Peyer's patch (tissue), 4 donors: ENCODE measurements around the gene MDM4. TPM values are rescaled to one million over a fixed set of nuclear protein-coding genes. Genes with fewer than 3 reads are reported as not detected.
A peak's percentile ranks its signal among the peaks of the same experiment; 100 is the strongest.
"Not testable (repeated sequence)": the region's sequence is repeated elsewhere in the genome, so short reads cannot be mapped to it uniquely, and the experiment has no call there.

ENCODE experiments used
- DNase-seq, 3 donors: peaks; one replicate each; pipeline ENCODE4 v3.0.0-alpha.2; 2017 to 2019
- H3K27ac ChIP-seq, 4 donors: fragments of 200-600 bp; sonication (generic); one replicate each; pipeline ENCODE4 v1.5.1; 2016 to 2019
- H3K27me3 ChIP-seq, 2 donors: fragments of 200-600 bp; sonication (generic); one replicate each; pipeline ENCODE4 v1.5.1; 2019
- H3K36me3 ChIP-seq, 3 donors: fragments of 200-600 bp; sonication (generic); one replicate each; pipeline ENCODE4 v1.5.1; 2016 to 2019
- H3K4me1 ChIP-seq, 4 donors: fragments of 200-600 bp; sonication (generic); one replicate each; pipeline ENCODE4 v1.5.1; 2016 to 2019
- H3K4me3 ChIP-seq, 4 donors: fragments of 200-600 bp; sonication (generic); 1 replicate in 3 of 4; 2 replicates in 1 of 4; pipeline ENCODE4 v1.5.1; 2016 to 2019; ENCODE audit warnings: mild to moderate bottlenecking in 1 of 4
- H3K9me3 ChIP-seq, 4 donors: fragments of 200-600 bp; sonication (generic); one replicate each; pipeline ENCODE4 v1.5.1; 2016 to 2019; ENCODE audit warnings: mild to moderate bottlenecking in 1 of 4
- CTCF ChIP-seq, 6 experiments: fragments of 450-650 bp in 4 of 6; fragments of 200-600 bp in 2 of 6; sonication (generic) in 1 of 6; IDR thresholded peaks; one replicate each; pipeline ENCODE4 v1.5.1; 2017 to 2019; ENCODE audit warnings: antibody characterized with exemption in 6 of 6, mild to moderate bottlenecking in 3 of 6, moderate library complexity in 1 of 6
- POLR2A ChIP-seq, 2 donors: fragments of 450-650 bp; IDR thresholded peaks; one replicate each; pipeline ENCODE4 v1.5.1; 2017; ENCODE audit warnings: antibody characterized with exemption in 2 of 2, mild to moderate bottlenecking in 2 of 2, moderate library complexity in 2 of 2
- total RNA-seq, 4 donors: library from RNA; depleted of rRNA; stranded (reverse); fragments of >200 nt; gene quantifications; one replicate each; pipeline ENCODE4 v1.1.0, GENCODE V29; 2016

The MDM4 gene
- total RNA-seq, 4 donors from 2014 or later = 83.0 to 227 (median 125) TPM

- Histone ChIP-seq H3K9me3 (no peaks in the 10 kb centered on the region), H3K27me3 (no peaks in the 10 kb centered on the region), H3K4me1 (peaks cover 0 to 17% (median 11%) of the 10 kb centered on the region in 4 donors), H3K36me3 (peaks cover 0 to 7% (median 0%) of the 10 kb centered on the region in 3 donors), H3K27ac (no peak overlapping the region), H3K4me3 (no peak overlapping the region)
- no peak for DNase-seq
- TF ChIP-seq CTCF (IDR thresholded peaks at IDR 0.05) = no peak
- no peak for TF ChIP-seq POLR2A (IDR thresholded peaks at IDR 0.05)
Observed at GRCh38 chr1:204514828-204515227, 1.4 kb upstream of the MDM4 start.

- peak overlapping the region; percentile 56 to 98 (median 94) for H3K27ac ChIP-seq
- peak overlapping the region; percentile 61 to 85 (median 76) for H3K4me3 ChIP-seq
Observed at GRCh38 chr1:204517382-204517781, 1.2 kb downstream of the MDM4 start.

GRCh38 chr1:204520834-204521709, 4.9 kb downstream of the MDM4 start:
- no peak for TF ChIP-seq POLR2A (IDR thresholded peaks at IDR 0.05)
- TF ChIP-seq CTCF (IDR thresholded peaks at IDR 0.05) = peak in 1 of 6 experiments; percentile 2
- Histone ChIP-seq H3K4me1 (peaks cover 0 to 19% (median 17%) of the 10 kb centered on the region in 4 donors), H3K4me3 (peak overlapping the region in 1 of 4 donors; percentile 9), H3K9me3 (peaks cover 0 to 3% (median 1%) of the 10 kb centered on the region in 4 donors), H3K36me3 (peaks cover 0 to 24% (median 0%) of the 10 kb centered on the region in 3 donors), H3K27ac (peak overlapping the region in 3 of 4 donors; percentile 55 to 95 (median 78)), H3K27me3 (no peaks in the 10 kb centered on the region)
- peak in 2 of 3 donors; percentile 81 to 88 for DNase-seq

More at GRCh38 chr1:204517382-204517781, 1.2 kb downstream of the MDM4 start:
- not testable (repeated sequence) for DNase-seq, H3K36me3 ChIP-seq, H3K27me3 ChIP-seq, H3K9me3 ChIP-seq
- peaks cover 0 to 27% (median 17%) of the 10 kb centered on the region in 4 donors for H3K4me1 ChIP-seq

- H3K4me3 ChIP-seq, DNase-seq, H3K9me3 ChIP-seq, H3K27me3 ChIP-seq: not testable (repeated sequence)
- Histone ChIP-seq H3K36me3 (peaks cover 0 to 33% (median 0%) of the 10 kb centered on the region in 3 donors), H3K27ac (peak overlapping the region; percentile 16 to 95 (median 70)), H3K4me1 (peaks cover 0 to 19% (median 17%) of the 10 kb centered on the region in 4 donors)
Observed at GRCh38 chr1:204521941-204522521, 5.8 kb downstream of the MDM4 start.

- Histone ChIP-seq H3K9me3 (peaks cover 0 to 3% (median 1%) of the 10 kb centered on the region in 4 donors), H3K27me3 (no peaks in the 10 kb centered on the region), H3K4me3 (no peak overlapping the region), H3K4me1 (peaks cover 0 to 13% (median 6%) of the 10 kb centered on the region in 4 donors), H3K36me3 (peaks cover 0 to 41% (median 0%) of the 10 kb centered on the region in 3 donors), H3K27ac (peak overlapping the region in 1 of 4 donors; percentile 31)
- DNase-seq = no peak
- no peak for TF ChIP-seq CTCF (IDR thresholded peaks at IDR 0.05)
- TF ChIP-seq POLR2A (IDR thresholded peaks at IDR 0.05) = no peak
Observed at GRCh38 chr1:204523605-204524215, 7.5 kb downstream of the MDM4 start.

- Histone ChIP-seq H3K27me3 (no peaks in the 10 kb centered on the region), H3K4me3 (no peak overlapping the region), H3K36me3 (peaks cover 0 to 54% (median 0%) of the 10 kb centered on the region in 3 donors), H3K4me1 (peaks cover 0 to 13% (median 5%) of the 10 kb centered on the region in 4 donors), H3K9me3 (peaks cover 0 to 3% (median 1%) of the 10 kb centered on the region in 4 donors), H3K27ac (no peak overlapping the region)
- TF ChIP-seq POLR2A (IDR thresholded peaks at IDR 0.05) (no peak), CTCF (IDR thresholded peaks at IDR 0.05) (no peak)
- no peak for DNase-seq
Observed at GRCh38 chr1:204524986-204525385, 8.8 kb downstream of the MDM4 start.
